NCI-H345 (cell line): ENCODE results near the gene CSPG5.

Experiments
- DNase-seq: peaks from one replicate; lab custom pipeline; 2025; lab: John Stamatoyannopoulos, UW

The CSPG5 gene

DNA sequence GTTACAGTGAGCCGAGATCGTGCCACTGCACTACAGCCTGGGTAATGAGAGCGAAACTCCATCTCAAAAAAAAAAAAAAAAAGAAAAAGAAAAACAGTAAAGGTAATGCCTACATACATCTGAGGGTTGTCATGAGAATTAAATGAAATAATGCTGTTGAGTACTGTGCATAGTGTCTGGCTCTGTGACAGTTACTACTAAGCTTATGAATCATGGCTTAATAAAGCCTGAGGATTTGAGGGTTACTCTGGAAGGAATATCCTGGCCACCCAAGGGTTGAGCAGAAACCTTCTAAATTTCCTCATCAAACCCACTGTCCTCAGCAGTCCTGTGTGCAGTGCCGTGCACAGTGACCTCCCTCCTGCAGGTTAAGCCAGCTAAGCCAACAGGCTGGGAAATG, 38.4 kb downstream of the CSPG5 start:
- DNase-seq, result no peak

DNA sequence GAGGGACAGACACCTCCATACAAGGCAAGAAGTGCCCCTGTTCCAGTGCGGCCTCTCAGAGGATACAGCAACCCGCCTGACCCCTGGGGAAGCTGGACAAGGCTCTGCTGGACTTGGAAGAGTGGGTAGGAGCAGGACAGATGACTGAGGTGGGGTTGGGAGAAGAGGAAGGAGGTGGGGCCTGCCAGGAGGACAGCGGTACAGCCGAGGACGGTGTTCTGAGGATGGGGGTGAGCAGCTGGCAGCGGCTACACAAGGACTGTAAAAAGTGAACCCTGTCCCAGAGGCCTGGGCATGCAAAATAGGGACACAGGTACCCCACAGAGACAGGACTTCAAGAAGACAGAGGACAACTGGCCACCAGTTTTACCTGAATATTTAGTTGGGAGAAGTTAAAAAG, 41.7 kb downstream of the CSPG5 start:
- no peak for DNase-seq

DNA sequence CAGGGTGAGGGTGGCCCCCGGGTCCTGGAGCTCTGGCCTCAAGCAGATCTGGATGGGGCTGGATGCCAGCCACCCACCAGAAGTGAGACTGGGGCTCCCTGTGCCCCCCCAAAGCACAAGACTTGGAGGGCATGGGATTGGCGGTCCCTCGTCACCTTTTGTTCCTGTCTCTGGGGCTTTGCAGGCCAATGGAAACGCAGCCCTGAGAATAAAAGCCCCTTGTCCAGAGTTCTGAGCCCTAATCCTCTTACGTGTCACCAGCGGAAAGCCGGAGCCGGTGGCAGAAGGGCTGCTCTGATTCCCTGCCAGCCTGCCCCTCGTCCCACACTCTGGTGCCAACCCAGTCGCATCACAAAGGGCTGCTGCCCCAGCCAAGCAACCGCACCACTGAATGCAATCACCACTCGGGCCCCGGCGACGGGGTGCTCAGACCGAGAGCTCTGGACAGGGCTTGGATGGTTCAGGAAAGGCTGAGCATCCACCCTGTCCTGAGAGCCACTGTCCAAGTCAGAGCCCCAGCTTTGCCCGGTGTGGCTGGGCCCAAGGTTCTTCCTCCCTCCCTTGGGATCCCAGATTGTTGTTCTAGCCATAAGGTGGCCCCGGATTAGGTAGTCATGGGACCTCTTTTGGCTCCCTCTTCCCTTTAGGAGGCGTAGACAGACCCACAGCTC, 42.3 kb downstream of the CSPG5 start:
- no peak for DNase-seq

DNA sequence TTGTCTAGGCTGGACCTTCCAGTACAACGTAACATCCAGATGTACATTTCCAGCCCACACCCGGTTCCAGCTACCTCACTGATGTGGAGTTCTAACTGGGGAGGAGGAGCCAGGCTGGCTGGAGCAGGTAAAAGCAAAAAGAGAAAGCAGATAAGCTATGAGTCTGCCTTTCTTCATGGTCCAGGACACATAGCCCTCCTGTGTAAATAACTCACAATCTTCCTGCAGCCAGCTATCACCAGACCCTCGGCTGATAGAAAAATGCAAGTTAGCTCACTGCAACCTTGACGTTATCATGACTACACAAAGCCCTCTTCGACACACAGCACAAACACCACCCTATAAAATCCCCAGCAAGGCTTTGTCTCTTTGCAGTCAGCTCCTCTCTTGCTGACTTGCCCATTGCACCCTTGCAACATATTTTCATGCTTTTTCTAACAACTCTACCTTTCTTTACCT, 44.6 kb downstream of the CSPG5 start:
- no peak for DNase-seq

DNA sequence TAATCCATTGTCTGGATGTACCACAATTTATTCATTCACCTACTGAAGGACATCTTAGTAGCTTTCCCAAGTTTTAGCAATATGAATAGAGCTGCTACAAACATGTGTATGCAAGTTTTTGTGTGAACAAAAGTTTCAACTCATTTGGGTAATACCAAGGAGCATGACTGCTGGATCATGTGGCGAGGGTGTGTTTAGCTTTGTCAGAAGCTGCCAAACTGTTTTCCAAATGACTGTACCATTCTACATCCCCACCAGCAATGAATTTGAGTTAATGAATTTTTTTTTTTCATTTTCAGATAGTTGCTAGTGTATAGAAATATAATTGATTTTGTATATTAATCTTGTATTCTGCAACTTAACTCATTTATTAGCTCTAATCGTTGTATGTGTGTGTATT, 45.2 kb downstream of the CSPG5 start:
- DNase-seq, result no peak

DNA sequence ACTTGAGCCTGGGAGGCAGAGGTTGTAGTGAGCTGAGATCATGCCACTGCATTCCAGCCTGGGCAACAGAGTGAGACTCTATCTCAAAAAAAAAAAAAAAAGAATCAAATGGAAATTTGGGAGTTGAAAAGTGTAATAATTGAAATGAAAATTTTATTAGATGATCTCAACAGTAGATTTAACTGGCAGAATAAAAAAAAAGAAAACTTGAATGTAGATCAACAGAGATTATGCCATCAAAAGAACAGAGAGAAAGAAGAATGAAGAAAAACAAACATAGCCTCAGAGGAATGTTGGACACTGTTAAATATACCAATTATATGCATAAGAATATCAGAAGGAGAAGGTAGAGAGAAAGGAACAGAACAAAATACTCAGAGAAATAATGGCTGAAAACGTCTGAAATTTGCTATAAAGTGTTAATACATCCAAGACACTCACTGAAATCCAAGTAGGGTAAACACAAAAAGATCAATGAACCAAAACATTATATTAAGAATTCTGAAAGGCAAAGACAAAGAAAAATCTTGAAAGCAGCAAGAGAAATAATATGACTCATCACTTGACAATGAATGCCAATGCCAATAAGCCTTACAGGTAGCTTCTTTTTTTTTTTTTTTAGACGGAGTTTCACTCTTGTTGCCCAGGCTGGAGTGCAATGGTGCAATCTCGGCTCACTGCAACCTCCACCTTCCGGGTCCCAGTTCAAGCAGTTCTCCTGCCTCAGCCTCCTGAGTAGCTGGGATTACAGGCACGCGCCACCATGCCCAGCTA, 50.5 kb downstream of the CSPG5 start:
- DNase-seq, result no peak

DNA sequence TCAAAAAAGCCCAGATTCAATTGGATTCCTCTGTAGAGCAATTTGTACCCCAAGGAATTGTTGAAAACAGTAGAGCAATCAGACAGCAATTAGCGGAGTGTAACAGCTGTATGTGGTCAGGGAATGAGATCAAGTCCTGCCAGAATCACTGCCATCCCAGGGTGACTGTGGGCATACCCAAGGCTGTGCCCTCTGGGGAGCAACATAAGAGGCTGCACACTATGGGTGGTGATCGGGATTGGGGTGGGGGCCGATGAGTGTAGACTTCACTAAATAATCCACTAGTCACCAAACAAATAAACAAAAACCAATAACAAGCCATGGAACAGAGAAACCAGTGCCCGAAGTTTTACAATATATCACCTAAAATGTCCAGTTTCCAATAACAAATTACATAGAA, 53.0 kb downstream of the CSPG5 start:
- DNase-seq, result no peak

DNA sequence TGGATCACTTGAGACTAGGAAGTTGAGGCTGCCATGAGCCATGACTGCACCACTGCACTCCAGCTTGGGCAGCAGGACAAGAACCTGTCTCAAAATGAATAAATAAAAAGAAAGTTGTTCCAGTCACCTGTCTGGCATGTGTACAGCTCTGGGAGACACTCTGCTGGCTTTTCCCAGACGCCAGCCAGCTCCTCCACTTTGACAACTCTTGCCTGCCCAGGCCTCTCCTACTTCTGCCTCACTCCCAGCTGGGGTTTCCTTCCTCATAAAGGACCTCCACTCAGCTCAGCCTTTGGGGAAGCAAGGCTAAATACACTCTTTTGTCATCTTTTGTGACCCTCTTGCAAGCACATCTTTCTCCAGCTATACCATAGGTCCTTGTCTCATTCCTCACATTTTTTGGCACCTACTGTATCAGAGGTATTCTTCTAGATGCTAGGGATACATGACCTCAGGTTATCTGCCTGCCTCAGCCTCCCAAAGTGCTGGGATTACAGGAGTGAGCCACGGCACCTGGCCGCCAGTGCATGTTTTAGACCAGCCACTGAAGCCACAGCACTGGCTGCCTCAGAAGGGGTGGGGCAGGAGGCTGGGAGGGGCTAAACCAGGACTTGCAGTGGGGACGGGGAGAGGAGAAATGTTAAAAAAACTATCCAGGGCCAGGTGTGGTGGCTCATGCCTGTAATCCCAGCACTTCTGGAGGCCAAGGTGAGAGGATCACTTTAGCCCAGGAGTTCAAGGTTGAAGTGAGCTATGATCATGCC, 55.2 kb downstream of the CSPG5 start:
- no peak for DNase-seq

DNA sequence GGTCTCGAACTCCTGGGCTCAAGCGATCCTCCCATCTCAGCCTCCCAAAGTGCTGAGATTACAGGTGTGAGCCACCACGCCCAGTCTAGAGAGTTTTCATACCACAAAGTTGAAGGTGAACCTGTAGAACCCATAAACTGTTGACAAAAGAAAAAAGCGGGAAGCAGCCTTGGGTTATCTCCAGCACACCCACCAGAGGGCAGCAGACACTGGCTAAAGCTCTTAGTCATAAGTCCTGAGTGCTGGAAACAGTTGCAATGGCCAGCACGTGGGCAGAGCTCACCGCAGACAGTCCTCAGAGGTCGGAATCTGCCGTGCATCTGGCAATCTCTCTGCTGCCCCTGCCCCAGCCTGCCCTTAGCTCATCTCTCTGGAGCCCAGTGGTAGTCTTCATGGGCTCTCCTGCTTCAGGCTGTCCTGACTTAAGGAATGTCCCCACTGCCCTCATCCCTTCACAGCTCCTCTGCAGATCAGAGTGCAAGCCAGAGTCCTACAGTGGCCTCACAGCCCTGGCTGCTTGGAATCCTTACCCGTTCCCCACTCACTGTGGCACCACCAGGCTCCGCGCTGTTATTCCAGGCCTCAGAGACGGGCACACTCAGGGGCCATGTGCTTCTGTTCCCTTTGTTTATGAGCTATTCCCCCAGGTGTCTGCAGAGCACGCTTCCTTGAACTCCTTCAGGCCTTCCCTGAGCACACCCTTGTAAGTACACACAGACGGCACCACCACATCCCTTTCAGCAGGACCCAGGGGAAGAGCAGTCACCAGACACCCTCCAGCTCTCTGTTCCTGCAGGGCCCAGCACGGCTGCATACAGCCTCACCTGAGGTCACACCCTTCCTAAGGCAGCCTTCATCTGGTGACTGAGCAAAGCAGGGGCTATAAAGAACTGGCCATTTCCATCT, 56.3 kb downstream of the CSPG5 start:
- DNase-seq, result peak; percentile 77

DNA sequence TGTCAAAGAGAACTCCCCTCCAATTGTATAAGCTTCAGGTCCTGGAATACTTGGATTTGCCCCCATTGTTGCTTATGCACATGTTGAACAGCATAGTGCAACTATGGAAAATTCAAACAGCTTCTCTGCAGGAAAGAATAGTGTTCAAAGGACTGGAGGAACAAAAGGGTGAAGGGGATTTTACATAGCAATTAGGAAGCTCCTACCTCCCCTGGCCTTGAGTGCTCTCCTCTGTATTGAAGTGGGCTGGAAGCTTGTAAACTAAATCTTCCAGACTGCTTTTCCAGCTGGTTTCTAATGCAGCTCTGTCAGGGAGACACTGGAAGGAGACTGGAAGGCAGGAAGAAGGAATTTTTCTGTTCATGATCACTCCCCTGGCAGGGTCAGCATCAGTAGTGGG, 57.9 kb downstream of the CSPG5 start:
- no peak for DNase-seq

DNA sequence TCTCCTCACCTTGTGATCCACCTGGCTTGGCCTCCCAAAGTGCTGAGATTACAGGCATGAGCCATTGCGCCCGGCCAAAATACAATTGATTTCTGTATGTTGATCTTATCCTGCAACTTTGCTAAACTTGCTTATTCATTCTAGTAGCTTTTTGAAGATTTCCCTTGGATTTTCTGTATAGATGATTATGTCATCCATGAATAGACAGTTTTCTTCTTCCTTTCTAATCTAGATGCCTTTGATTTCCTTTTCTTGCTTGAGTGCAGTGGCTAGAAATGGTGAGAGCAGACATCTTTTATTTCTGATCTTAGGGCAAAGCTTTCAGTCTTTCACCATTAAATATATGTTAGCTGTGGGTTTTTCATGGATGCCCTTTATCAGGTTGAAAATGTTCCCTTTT, 60.7 kb downstream of the CSPG5 start:
- no peak for DNase-seq

DNA sequence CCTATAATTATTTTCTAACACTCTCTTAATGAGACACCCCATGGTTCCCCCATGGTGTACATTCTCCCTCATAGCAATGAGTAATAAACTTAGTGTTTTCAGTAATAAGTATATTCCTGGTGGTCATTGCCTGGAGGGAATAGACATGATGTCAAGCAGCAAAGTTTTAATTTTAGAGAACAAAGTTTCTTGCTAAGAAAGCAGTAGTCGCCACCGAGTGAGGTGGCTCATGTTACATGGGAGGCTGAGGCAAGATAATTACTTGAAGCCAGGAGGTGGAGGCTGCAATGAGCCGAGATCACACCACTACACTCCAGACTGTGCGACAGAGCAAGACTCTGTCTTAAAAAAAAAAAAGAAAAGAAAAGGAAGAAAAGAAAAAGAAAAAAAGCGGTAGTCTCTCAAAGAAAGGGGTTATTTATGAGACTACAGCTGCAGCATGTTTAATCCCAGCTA, 62.8 kb downstream of the CSPG5 start:
- DNase-seq, result no peak

DNA sequence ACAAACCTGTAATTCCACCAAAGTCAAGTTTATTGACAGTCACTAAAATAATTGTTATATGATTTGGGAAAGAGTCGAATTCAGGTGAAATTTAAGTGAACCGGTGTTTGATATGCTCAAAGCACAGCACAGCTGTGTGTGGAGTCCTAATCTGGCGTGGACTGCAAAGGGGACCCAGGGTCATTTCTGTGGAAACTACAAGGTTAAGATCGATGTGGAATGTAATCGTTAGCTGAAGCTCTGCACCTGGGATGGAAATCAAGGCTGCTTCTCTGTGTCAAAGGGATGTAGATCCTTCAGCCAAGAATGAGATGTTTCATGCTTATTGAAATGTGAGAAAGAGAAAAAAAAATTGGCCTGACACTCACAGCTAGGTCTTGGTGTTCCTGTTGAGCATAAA, 63.6 kb downstream of the CSPG5 start:
- no peak for DNase-seq

DNA sequence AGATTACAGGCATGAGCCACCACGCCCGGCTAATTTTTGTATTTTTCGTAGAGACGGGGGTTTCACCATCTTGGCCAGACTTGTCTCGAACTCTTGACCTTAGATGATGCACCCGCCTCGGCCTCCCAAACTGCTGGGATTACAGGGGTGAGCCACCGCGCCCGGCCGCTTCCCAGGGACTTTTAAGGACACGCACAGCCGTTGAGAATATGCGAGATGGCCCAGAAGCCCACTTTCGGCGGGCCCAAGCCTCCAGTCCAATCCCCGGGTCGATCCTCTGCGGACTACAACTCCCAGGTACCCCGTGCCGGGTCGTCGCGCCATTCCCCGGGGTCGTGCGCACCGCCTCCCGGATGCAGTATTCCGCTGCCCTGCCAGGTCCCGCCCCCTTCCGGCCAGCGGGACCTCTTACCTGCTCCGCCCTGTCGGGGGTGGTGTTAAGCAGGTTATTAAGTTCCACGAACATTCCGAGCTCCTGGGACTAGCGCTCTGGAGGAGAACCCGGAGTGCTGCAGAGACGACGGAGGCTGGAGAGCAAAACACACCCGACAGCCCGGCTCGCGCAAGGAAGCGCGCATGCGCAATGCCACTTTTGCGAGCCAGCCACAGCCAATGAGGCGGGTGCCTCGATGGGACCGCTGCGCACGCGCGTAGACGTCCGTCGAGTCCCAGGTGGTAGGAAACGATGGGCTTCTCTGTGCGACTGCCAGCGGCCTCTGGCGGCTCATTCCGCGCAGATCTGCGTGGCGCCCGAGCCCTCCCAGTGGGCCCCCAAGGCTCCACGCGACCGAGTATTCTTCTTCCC, 65.3 kb downstream of the CSPG5 start, which contains the start of gene ELP6:
TSS of gene ELP6 (minus strand) at position 588 of the 805 bp plus-strand sequence. CDS start at position 466, 122 bp downstream.
- DNase-seq, result peak; percentile 92

DNA sequence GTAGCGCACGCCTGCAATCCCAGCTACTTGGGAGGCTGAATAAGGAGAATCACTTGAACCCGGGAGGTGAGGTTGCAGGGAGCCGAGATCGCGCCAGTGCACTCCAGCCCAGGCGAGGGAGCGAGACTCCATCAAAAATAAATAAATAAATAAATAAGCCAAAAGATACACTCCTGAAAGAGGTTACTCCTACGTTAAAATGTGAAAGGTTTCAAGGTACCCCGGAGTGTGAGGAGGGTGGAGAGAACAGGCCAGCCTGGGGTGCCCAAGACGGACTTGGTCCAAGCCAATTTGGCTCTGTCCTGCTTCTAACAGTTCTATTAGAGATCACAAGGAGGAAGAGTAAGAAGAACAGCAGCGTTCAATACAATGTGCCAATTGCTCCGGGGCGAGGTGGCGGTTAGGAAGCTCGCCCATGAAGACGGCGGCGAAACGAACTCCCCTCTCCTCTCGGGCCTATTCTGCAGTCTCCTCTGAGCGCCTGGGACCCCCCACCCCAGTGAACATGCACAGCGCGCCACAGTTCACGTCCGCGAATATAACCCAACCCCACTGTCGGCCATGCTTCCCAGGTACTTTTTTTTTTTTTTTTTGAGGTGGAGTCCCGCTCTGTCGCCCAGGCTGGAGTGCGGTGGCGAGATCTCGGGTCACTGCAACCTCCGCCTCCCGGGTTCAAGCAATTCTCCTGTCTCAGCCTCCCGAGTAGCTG, 66.1 kb downstream of the CSPG5 start:
- DNase-seq, result peak; percentile 10
